ENCODE data around the gene APEH. TPM values are rescaled to one million over a fixed set of nuclear protein-coding genes. Genes with fewer than 3 reads are reported as not detected.

The APEH gene
- total RNA-seq, 2 donors from 2014 or later: 153 to 182 TPM

GRCh38 chr3:49702672-49703071, 28.5 kb downstream of the APEH start:
- ATAC-seq: no peak
- intact Hi-C loops (cut with DNase I, micrococcal nuclease): loop anchor here in 1 of 2 donors (5.0 kb wide), 1 partner anchor 135 kb away; no protein-coding TSS in a partner anchor
- no peak for DNase-seq

GRCh38 chr3:49703443-49703927, 29.3 kb downstream of the APEH start:
- ATAC-seq (peak; percentile 92), DNase-seq (peak; percentile 54 to 62)
- intact Hi-C loops (cut with DNase I, micrococcal nuclease): loop anchor here in 1 of 2 donors (5.0 kb wide), 1 partner anchor 134 kb away; no protein-coding TSS in a partner anchor

- ATAC-seq (peak; percentile 4), DNase-seq (no peak)
- intact Hi-C loops (cut with DNase I, micrococcal nuclease): loop anchor here in 1 of 2 donors (5.0 kb wide), 1 partner anchor 133 kb away; no protein-coding TSS in a partner anchor
Measured at GRCh38 chr3:49703956-49704355, 29.8 kb downstream of the APEH start.

- ATAC-seq (no peak), DNase-seq (no peak)
- intact Hi-C loops (cut with DNase I, micrococcal nuclease): loop anchor here in 1 of 2 donors (5.0 kb wide), 1 partner anchor 133 kb away; no protein-coding TSS in a partner anchor
Measured at GRCh38 chr3:49704629-49705028, 30.5 kb downstream of the APEH start.

GRCh38 chr3:49705390-49705960, 31.3 kb downstream of the APEH start:
- intact Hi-C loops (cut with DNase I, micrococcal nuclease): no loop called here
- ATAC-seq (no peak), DNase-seq (no peak)

- intact Hi-C loops (cut with DNase I, micrococcal nuclease): no loop called here
- DNase-seq (no peak), ATAC-seq (no peak)
Measured at GRCh38 chr3:49706456-49707112, 32.4 kb downstream of the APEH start.

- ATAC-seq (no peak), DNase-seq (no peak)
- intact Hi-C loops (cut with DNase I, micrococcal nuclease): no loop called here
Measured at GRCh38 chr3:49707113-49707480, 32.9 kb downstream of the APEH start.

- ATAC-seq: no peak
- intact Hi-C loops (cut with DNase I, micrococcal nuclease): loop anchor here in 1 of 2 donors (10.0 kb wide), 1 partner anchor 145 kb away; the partner anchor contains the start of gene TRAIP
- no peak for DNase-seq
Measured at GRCh38 chr3:49709852-49710251, 35.7 kb downstream of the APEH start.

GRCh38 chr3:49711489-49711888, 37.3 kb downstream of the APEH start:
- intact Hi-C loops (cut with DNase I, micrococcal nuclease): loop anchor here in 1 of 2 donors (10.0 kb wide), 1 partner anchor 143 kb away; the partner anchor contains the start of gene TRAIP
- ATAC-seq (no peak), DNase-seq (no peak)

- DNase-seq (no peak), ATAC-seq (no peak)
- intact Hi-C loops (cut with DNase I, micrococcal nuclease): loop anchor here in 1 of 2 donors (10.0 kb wide), 1 partner anchor 143 kb away; the partner anchor contains the start of gene TRAIP
Measured at GRCh38 chr3:49712166-49712565, 38.0 kb downstream of the APEH start.

GRCh38 chr3:49712631-49713317, 38.6 kb downstream of the APEH start:
- DNase-seq (no peak), ATAC-seq (no peak)
- intact Hi-C loops (cut with DNase I, micrococcal nuclease): loop anchor here in 1 of 2 donors (10.0 kb wide), 1 partner anchor 142 kb away; the partner anchor contains the start of gene TRAIP

GRCh38 chr3:49713336-49714105, 39.4 kb downstream of the APEH start:
- intact Hi-C loops (cut with DNase I, micrococcal nuclease): loop anchor here in 1 of 2 donors (10.0 kb wide), 1 partner anchor 141 kb away; the partner anchor contains the start of gene TRAIP
- ATAC-seq (no peak), DNase-seq (no peak)

GRCh38 chr3:49714728-49715550, 40.8 kb downstream of the APEH start:
- ATAC-seq (no peak), DNase-seq (no peak)
- intact Hi-C loops (cut with DNase I, micrococcal nuclease): loop anchor here in 1 of 2 donors (10.0 kb wide), 1 partner anchor 140 kb away; the partner anchor contains the start of gene TRAIP

- no peak for DNase-seq
- ATAC-seq: no peak
- intact Hi-C loops (cut with DNase I, micrococcal nuclease): loop anchor here in 1 of 2 donors (10.0 kb wide), 1 partner anchor 139 kb away; the partner anchor contains the start of gene TRAIP
Measured at GRCh38 chr3:49715611-49716121, 41.5 kb downstream of the APEH start.

GRCh38 chr3:49716169-49716568, 42.0 kb downstream of the APEH start:
- no peak for ATAC-seq
- intact Hi-C loops (cut with DNase I, micrococcal nuclease): loop anchor here in 1 of 2 donors (10.0 kb wide), 1 partner anchor 139 kb away; the partner anchor contains the start of gene TRAIP
- DNase-seq: no peak

GRCh38 chr3:49716691-49717210, 42.6 kb downstream of the APEH start:
- no peak for ATAC-seq
- DNase-seq: no peak
- intact Hi-C loops (cut with DNase I, micrococcal nuclease): loop anchor here in 1 of 2 donors (10.0 kb wide), 1 partner anchor 138 kb away; the partner anchor contains the start of gene TRAIP

Data from left colon (tissue), 2 donors.